Effector CD4-positive, alpha-beta T cell (primary cell): ENCODE measurements around the gene CYP2J2.
"Not testable (repeated sequence)": the region's sequence is repeated elsewhere in the genome, so short reads cannot be mapped to it uniquely, and the experiment has no call there.

Experiments
- DNase-seq: peaks from one replicate; pipeline ENCODE4 v3.0.0-alpha.2; 2020

Gene CYP2J2

GRCh38 chr1:59857679-59858354 lies 68.8 kb downstream of the CYP2J2 start:
- DNase-seq = no peak

GRCh38 chr1:59856725-59857338 lies 69.7 kb downstream of the CYP2J2 start:
- DNase-seq = no peak

GRCh38 chr1:59855297-59855696 lies 71.3 kb downstream of the CYP2J2 start:
- not testable (repeated sequence) for DNase-seq

GRCh38 chr1:59852117-59852516 lies 74.5 kb downstream of the CYP2J2 start:
- no peak for DNase-seq

GRCh38 chr1:59846895-59847282 lies 79.7 kb downstream of the CYP2J2 start:
- DNase-seq = no peak

- DNase-seq = no peak
These were observed 80.2 kb downstream of the CYP2J2 start for GRCh38 chr1:59846209-59846894.

GRCh38 chr1:59845091-59845490 lies 81.5 kb downstream of the CYP2J2 start:
- DNase-seq = no peak
